PC-9 (cell line): ENCODE measurements around the gene TOX2. TPM values are rescaled to one million over a fixed set of nuclear protein-coding genes. Genes with fewer than 3 reads are reported as not detected.

Source experiments
- BruUV-seq: library from RNA; stranded (reverse); fragments of 400-500 nt; replicated peaks from 2 replicates; lab custom pipeline; 2021; lab: Mats Ljungman, UMichigan
- CTCF ChIA-PET: fragments of 300-600 bp; sonication (Branson Sonifier 250); formaldehyde crosslinking; loops from one replicate; lab custom pipeline; 2022; ENCODE audit warnings: antibody characterized with exemption; lab: Charles Lee
- POLR2A ChIA-PET: fragments of 300-600 bp; sonication (Branson Sonifier 250); formaldehyde crosslinking; loops from one replicate; lab custom pipeline; 2022; ENCODE audit warnings: antibody characterized with exemption; ENCODE audit not compliant: unreplicated experiment; lab: Charles Lee
- DNase-seq, 2 experiments: peaks; one replicate each; pipeline versions ENCODE4 v3.0.0 to v3.0.0-alpha.2; 2015 to 2022; ENCODE audit warnings: mixed read lengths in 1 of 2
- H2AFZ ChIP-seq: fragments of 200-600 bp; sonication (generic); 2 replicates; pipeline ENCODE4 v1.8.1; 2017; ENCODE audit warnings: antibody characterized with exemption
- H3F3A ChIP-seq: fragments of 200-600 bp; sonication (generic); 2 replicates; pipeline ENCODE4 v1.8.1; 2017; ENCODE audit warnings: antibody characterized with exemption, mild to moderate bottlenecking, low read depth; ENCODE audit not compliant: insufficient read depth
- H3K27ac ChIP-seq: fragments of 200-600 bp; sonication (generic); 2 replicates; pipeline ENCODE4 v1.6.1; 2016; ENCODE audit warnings: mixed run types
- H3K27me3 ChIP-seq: fragments of 200-600 bp; sonication (generic); 2 replicates; pipeline ENCODE4 v1.6.1; 2016; ENCODE audit warnings: low read depth, mixed run types; ENCODE audit not compliant: insufficient read depth
- H3K36me3 ChIP-seq: fragments of 200-600 bp; sonication (generic); 2 replicates; pipeline ENCODE4 v1.6.1; 2016; ENCODE audit warnings: low read depth, mixed run types
- H3K4me1 ChIP-seq: fragments of 200-600 bp; sonication (generic); replicated peaks from 2 replicates; pipeline ENCODE4 v1.6.1; 2016; ENCODE audit warnings: mixed run types; ENCODE audit not compliant: insufficient read depth
- H3K4me2 ChIP-seq: fragments of 200-600 bp; sonication (generic); 2 replicates; pipeline ENCODE4 v1.6.1; 2017; ENCODE audit warnings: mixed run types
- H3K4me3 ChIP-seq: fragments of 200-600 bp; sonication (generic); 2 replicates; pipeline ENCODE4 v1.6.1; 2016; ENCODE audit warnings: mixed run types
- H3K79me2 ChIP-seq: fragments of 200-600 bp; sonication (generic); 2 replicates; pipeline ENCODE4 v1.6.1; 2017; ENCODE audit warnings: low read depth, mixed run types
- H3K9me2 ChIP-seq: fragments of 200-600 bp; sonication (generic); 2 replicates; pipeline ENCODE4 v1.8.1; 2017; ENCODE audit warnings: mild to moderate bottlenecking; ENCODE audit not compliant: insufficient read depth
- H3K9me3 ChIP-seq: fragments of 200-600 bp; sonication (generic); 2 replicates; pipeline ENCODE4 v1.8.1; 2016; ENCODE audit warnings: low read depth; ENCODE audit not compliant: insufficient read depth
- H4K20me1 ChIP-seq: fragments of 200-600 bp; sonication (generic); 2 replicates; pipeline ENCODE4 v1.8.1; 2017; ENCODE audit not compliant: insufficient read depth
- EZH2 ChIP-seq: fragments of 200-600 bp; sonication (generic); IDR thresholded peaks from 2 replicates; pipeline ENCODE4 v1.8.0; 2017; ENCODE audit warnings: antibody characterized with exemption, low read depth
- intact Hi-C: fragments of 100-400 bp; cut with micrococcal nuclease; formaldehyde crosslinking; loops from one replicate; pipeline ENCODE4 v1.10.0; 2022; ENCODE audit not compliant: unreplicated experiment
- total RNA-seq: library from RNA; stranded (reverse); gene quantifications from 2 replicates; pipeline ENCODE4 v1.2.3, GENCODE V29; 2021
- TF ChIP-seq, protein P1 (sequence below): fragments of 200-600 bp; sonication (generic); conservative IDR thresholded peaks from 2 replicates; pipeline ENCODE4 v1.6.1; 2017; ENCODE audit warnings: mixed run types, antibody characterized with exemption, mild to moderate bottlenecking, moderate library complexity

The TOX2 gene
- total RNA-seq, 1 experiment from 2014 or later: 30.1 TPM

DNA sequence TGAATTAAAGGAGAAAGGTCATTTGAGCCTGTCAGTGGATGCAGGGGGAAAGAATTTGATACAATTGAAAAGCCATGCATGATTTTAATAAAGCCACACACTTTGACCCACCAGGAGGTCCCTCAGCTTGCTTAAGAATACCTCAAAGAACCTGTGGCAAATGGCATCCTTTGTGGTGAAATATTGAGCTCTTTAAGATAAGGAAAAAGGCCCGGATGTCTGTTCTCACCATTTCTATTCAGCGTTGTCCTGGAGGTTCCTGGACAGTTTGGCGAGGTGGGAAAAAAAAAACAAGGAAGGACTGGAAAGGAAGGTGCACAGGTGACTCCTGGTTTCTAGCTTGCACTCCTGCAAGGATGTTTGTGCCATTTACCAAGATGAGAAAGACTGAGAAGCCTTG is 91.0 kb downstream of the TOX2 start:
- BruUV-seq: no TSS peak
- no peak for DNase-seq
- Histone ChIP-seq H3K4me1 (0 out of 2 replicates have a peak, but pooled peaks cover 3% of the 10 kb centered on the region), H3K9me2 (no peaks in the 10 kb centered on the region), H3F3A (peaks cover 25% of the 10 kb centered on the region; the same call in 1 of the 2 replicates), H3K4me2 (no peak overlapping the region), H3K36me3 (peaks cover 9% of the 10 kb centered on the region; the same call in 1 of the 2 replicates), H2AFZ (no peak overlapping the region), H3K27me3 (no peaks in the 10 kb centered on the region), H3K9me3 (no peaks in the 10 kb centered on the region), H4K20me1 (no peaks in the 10 kb centered on the region), H3K27ac (no peak overlapping the region), H3K4me3 (no peak overlapping the region), H3K79me2 (peaks cover 5% of the 10 kb centered on the region)
- TF ChIP-seq EZH2: no peak
- intact Hi-C loops: no loop called here
- ChIA-PET POLR2A (no interaction called here), CTCF (interaction anchor here (0.6 kb wide), 1 partner anchor 120 kb away, joined by 5 read pairs; no protein-coding TSS in a partner anchor)

DNA sequence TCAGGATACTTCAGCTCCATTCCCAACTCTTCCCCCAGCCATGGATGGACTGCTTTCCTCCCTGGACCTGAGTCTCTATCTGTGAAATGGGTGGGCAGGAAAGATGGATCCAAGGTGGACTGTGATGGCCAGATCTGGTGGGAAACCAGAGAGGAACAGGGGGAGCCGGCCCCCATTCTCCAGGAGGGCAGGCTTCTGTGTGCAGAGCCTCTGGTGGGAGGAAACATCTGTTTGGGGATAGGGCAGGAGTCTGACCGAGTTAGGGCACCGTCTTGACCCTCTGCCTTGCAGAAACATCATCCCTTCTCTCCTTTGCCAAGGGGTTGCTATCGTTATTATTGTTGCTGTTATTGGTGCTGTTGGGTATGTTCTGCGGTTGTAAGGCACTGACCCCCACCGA is 91.5 kb downstream of the TOX2 start:
- H3K27ac ChIP-seq: no peak overlapping the region
- no peaks in the 10 kb centered on the region for H3K9me2 ChIP-seq
- BruUV-seq: no TSS peak
- no peak overlapping the region for H3K4me3 ChIP-seq
- ChIA-PET POLR2A (no interaction called here), CTCF (interaction anchor here (0.6 kb wide), 1 partner anchor 121 kb away, joined by 5 read pairs; no protein-coding TSS in a partner anchor)
- 0 out of 2 replicates have a peak, but pooled peaks cover 3% of the 10 kb centered on the region for H3K4me1 ChIP-seq
- DNase-seq: no peak
- H3K9me3 ChIP-seq: no peaks in the 10 kb centered on the region
- intact Hi-C loops: no loop called here
- TF ChIP-seq EZH2: no peak
- TF ChIP-seq, protein P1, sequence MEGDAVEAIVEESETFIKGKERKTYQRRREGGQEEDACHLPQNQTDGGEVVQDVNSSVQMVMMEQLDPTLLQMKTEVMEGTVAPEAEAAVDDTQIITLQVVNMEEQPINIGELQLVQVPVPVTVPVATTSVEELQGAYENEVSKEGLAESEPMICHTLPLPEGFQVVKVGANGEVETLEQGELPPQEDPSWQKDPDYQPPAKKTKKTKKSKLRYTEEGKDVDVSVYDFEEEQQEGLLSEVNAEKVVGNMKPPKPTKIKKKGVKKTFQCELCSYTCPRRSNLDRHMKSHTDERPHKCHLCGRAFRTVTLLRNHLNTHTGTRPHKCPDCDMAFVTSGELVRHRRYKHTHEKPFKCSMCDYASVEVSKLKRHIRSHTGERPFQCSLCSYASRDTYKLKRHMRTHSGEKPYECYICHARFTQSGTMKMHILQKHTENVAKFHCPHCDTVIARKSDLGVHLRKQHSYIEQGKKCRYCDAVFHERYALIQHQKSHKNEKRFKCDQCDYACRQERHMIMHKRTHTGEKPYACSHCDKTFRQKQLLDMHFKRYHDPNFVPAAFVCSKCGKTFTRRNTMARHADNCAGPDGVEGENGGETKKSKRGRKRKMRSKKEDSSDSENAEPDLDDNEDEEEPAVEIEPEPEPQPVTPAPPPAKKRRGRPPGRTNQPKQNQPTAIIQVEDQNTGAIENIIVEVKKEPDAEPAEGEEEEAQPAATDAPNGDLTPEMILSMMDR: no peak
- H4K20me1 ChIP-seq: no peaks in the 10 kb centered on the region
- no peak overlapping the region for H2AFZ ChIP-seq
- peaks cover 25% of the 10 kb centered on the region; the same call in 1 of the 2 replicates for H3F3A ChIP-seq
- no peak overlapping the region for H3K4me2 ChIP-seq
- H3K36me3 ChIP-seq: peaks cover 9% of the 10 kb centered on the region; the same call in 1 of the 2 replicates
- no peaks in the 10 kb centered on the region for H3K27me3 ChIP-seq
- H3K79me2 ChIP-seq: peaks cover 5% of the 10 kb centered on the region

DNA sequence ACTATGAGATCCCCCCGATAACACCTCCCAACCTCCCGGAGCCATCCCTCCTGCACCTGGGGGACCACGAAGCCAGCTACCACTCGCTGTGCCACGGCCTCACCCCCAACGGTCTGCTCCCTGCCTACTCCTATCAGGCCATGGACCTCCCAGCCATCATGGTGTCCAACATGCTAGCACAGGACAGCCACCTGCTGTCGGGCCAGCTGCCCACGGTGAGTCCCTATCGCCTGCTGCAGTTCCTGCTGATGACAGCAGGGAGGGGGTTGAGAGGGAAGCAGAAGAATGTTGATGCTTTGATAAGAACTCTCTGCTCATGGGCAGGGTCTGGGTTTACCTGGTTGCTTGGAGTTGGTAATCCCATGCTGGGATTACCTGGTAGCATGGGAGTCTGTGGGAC is 91.9 kb downstream of the TOX2 start:
- peaks cover 5% of the 10 kb centered on the region for H3K79me2 ChIP-seq
- no peak for DNase-seq
- TF ChIP-seq, protein P1: no peak
- no peak for TF ChIP-seq EZH2
- no peak overlapping the region for H3K4me2 ChIP-seq
- H3K9me2 ChIP-seq: no peaks in the 10 kb centered on the region
- H3K4me1 ChIP-seq: 0 out of 2 replicates have a peak, but pooled peaks cover 3% of the 10 kb centered on the region
- intact Hi-C loops: no loop called here
- ChIA-PET POLR2A (no interaction called here), CTCF (no interaction called here)
- no peaks in the 10 kb centered on the region for H3K27me3 ChIP-seq
- no peak overlapping the region for H3K27ac ChIP-seq
- no peak overlapping the region for H3K4me3 ChIP-seq
- H3F3A ChIP-seq: peaks cover 25% of the 10 kb centered on the region; the same call in 1 of the 2 replicates
- BruUV-seq: no TSS peak
- no peaks in the 10 kb centered on the region for H4K20me1 ChIP-seq
- H2AFZ ChIP-seq: no peak overlapping the region
- peaks cover 9% of the 10 kb centered on the region; the same call in 1 of the 2 replicates for H3K36me3 ChIP-seq
- no peaks in the 10 kb centered on the region for H3K9me3 ChIP-seq
